ENCODE measurements around the gene SLC30A3. TPM values are rescaled to one million over a fixed set of nuclear protein-coding genes. Genes with fewer than 3 reads are reported as not detected.

The SLC30A3 gene
- total and polyA plus RNA-seq, 10 of the 15 experiments (the other 5 are each of a cell fraction or from before 2014, with no cell fraction given): 0.23 TPM; not detected in 9

- TF ChIP-seq CEBPZ (IDR thresholded peaks at IDR 0.05; ENCODE audit: low read depth, low read length) (no peak), REST (IDR thresholded peaks at IDR 0.05; ENCODE audit: low read depth, low read length) (no peak), ZBTB11 (CRISPR knock-in tag; IDR thresholded peaks at IDR 0.05) (no peak), SUZ12 (IDR thresholded peaks at IDR 0.05; ENCODE audit: unreplicated experiment) (no peak), NKRF (conservative IDR thresholded peaks at IDR 0.05) (no peak), TCF3 (IDR thresholded peaks at IDR 0.05; ENCODE audit: borderline replicate concordance, insufficient read depth, low read depth, low read length) (no peak), CUX1 (IDR thresholded peaks at IDR 0.05; ENCODE audit: insufficient replicate concordance, low read depth, low read length) (no peak)
Measured at GRCh38 chr2:27241761-27242613, 20.9 kb downstream of the SLC30A3 start (continued).

Measured in GM12878 (cell line).